H1 (cell line): ENCODE measurements around the gene CD200R1L. TPM values are rescaled to one million over a fixed set of nuclear protein-coding genes. Genes with fewer than 3 reads are reported as not detected.
A peak's percentile ranks its signal among the peaks of the same experiment; 100 is the strongest.

Source experiments
- CHD2 ChIP-seq: IDR thresholded peaks from 2 replicates; pipeline ENCODE4 v1.6.1; 2012; ENCODE audit warnings: low read length, improper control_type of control experiment
- CTCF ChIP-seq, 3 experiments: IDR thresholded peaks; 1 replicate in 2 of 3; 2 replicates in 1 of 3; pipeline versions ENCODE4 v1.5.1 to v1.6.1; 2011; ENCODE audit warnings: low read length in 3 of 3, mild to moderate bottlenecking in 3 of 3, inconsistent platforms in 2 of 3, low read depth in 1 of 3, moderate library complexity in 1 of 3; ENCODE audit not compliant: insufficient read depth in 1 of 3; ENCODE audit errors: control extremely low read depth in 1 of 3
- polyA plus RNA-seq, 7 experiments: library from polyadenylated mRNA; depleted of rRNA in 3 of 7; stranded (reverse) in 5 of 7; unstranded in 2 of 7; fragments of >200 nt in 5 of 7; fragments of 200-250 nt in 2 of 7; gene quantifications; 1 replicate in 5 of 7; 2 replicates in 1 of 7; 4 replicates in 1 of 7; pipeline versions ENCODE4 v1.2.1 to v1.2.3, GENCODE V29; 2011 to 2013; ENCODE audit warnings: missing spikeins in 2 of 7, mixed read lengths in 2 of 7
- total RNA-seq: library from RNA; stranded (reverse); fragmentation: NEBNext Ultra II Directional; extraction: Animal tissue kit (Norgen Biotek cat#: 25700); gene quantifications from 2 replicates; pipeline ENCODE4 v1.2.1, GENCODE V29; 2021

Gene CD200R1L
- total and polyA plus RNA-seq, 2 of the 8 experiments (the other 6 are each of a cell fraction or from before 2014, with no cell fraction given) = not detected

GRCh38 chr3:112814266-112814665, 32.4 kb downstream of the CD200R1L start (continued):
- peak in 2 of 3 experiments; percentile 30 to 42; a peak in 2 of 4 replicates for TF ChIP-seq CTCF (IDR thresholded peaks at IDR 0.05; ENCODE audit: control extremely low read depth in 1 of 3, insufficient read depth in 1 of 3, low read depth in 1 of 3, low read length in 3 of 3)
- TF ChIP-seq CHD2 = no peak
